Stimulated activated naive CD4-positive, alpha-beta T cell treated with Interleukin-2 at 50 U/mL for 16 hours (primary cell): ENCODE data around the gene CD177.
"Not testable (repeated sequence)": the region's sequence is repeated elsewhere in the genome, so short reads cannot be mapped to it uniquely, and the experiment has no call there.

Experiments used
- DNase-seq: peaks from one replicate; lab custom pipeline; 2025; lab: John Stamatoyannopoulos, UW

The CD177 gene

GRCh38 chr19:43353606-43354304 lies at the start of gene CD177:
Gene CD177 (plus strand): TSS chr19:43353686. CDS start chr19:43353715, 29 bp downstream.
- no peak for DNase-seq

DNA sequence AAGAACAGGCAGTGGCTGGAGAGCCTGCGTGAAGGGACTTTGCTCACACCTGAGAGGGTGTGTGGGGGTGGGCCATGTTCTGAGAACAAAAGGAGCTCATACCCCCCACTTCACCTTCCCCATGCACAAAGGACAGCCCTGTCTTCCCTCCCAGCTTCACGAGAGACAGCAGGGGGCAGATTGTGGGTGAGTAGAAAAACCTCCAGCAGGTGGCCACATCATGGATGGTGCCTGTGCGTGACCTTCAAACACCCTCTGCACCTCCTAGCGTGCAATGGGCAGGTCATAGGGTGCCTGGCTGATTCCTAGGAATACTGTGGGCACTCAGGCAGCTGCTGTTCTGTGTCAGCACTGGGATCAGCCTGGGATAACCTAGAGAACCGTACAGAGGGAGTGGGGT lies 47.8 kb upstream of the CD177 start:
- no peak for DNase-seq

DNA sequence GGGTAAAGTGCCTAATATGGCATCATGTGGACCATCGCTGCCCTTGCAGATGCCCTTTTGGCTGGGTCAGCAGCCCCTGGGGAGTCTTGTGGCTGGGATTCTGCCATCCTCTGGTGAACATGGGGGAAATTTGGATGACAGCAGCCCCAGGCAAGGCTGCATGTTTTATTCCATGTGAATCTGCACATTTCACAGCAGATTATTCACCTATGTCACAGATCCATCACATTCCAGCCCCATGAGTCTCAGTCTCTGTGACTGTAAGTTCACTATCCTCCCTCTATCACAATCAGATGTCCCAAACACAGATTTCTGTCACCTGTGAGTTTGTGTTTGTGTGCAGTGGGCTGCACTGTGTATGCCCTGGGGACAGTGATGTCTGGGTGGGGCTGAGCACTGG lies 47.4 kb upstream of the CD177 start:
- no peak for DNase-seq

GRCh38 chr19:43308244-43308815 lies 45.2 kb upstream of the CD177 start:
- no peak for DNase-seq

DNA sequence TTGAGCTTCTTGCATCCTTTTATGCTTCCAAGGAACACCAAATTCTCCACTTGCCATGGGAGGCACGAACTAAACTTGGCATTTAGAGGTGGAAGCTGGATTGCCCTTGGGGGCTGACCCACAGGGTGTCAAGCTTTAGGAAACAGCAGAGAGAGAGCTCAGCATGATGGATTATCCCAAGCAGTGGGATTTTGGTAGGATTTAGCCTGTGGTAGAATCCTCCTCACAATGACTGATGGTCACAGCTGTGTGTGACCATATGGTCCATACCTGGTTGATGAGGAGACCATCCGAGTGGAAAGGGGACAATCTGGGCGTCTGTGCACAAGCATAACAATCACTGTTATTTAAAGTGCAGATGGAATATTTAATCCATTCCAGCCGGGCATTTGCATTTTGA lies 44.0 kb upstream of the CD177 start:
- DNase-seq = no peak

DNA sequence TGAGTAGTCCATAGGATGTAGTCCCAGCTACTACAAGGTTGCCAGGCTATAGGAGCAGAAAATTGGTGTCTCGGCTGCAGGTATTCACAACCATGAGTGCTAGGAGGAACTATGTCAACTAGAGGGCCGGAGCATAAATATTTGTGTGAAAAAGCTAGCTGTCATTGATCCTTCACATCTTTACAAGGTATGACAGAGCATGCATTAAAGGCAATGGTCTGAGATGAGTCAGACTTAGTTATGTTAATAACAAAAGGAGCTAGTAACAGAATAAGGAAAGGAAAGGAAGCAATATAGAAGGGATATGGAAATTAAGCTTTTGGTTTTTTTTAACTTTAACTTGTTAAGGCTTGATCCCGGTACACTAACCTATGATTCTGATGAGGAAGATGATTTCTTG lies 43.3 kb upstream of the CD177 start:
- DNase-seq = no peak

- no peak for DNase-seq
Measured at GRCh38 chr19:43311256-43311655, 42.2 kb upstream of the CD177 start.

GRCh38 chr19:43311706-43312105 lies 41.8 kb upstream of the CD177 start:
- DNase-seq = no peak

GRCh38 chr19:43313711-43314495 lies 39.6 kb upstream of the CD177 start:
- DNase-seq = no peak

- DNase-seq = no peak
Measured at GRCh38 chr19:43315851-43316250, 37.6 kb upstream of the CD177 start.

GRCh38 chr19:43316591-43317319 lies 36.7 kb upstream of the CD177 start:
- DNase-seq = no peak

GRCh38 chr19:43318203-43318602 lies 35.3 kb upstream of the CD177 start:
- no peak for DNase-seq

DNA sequence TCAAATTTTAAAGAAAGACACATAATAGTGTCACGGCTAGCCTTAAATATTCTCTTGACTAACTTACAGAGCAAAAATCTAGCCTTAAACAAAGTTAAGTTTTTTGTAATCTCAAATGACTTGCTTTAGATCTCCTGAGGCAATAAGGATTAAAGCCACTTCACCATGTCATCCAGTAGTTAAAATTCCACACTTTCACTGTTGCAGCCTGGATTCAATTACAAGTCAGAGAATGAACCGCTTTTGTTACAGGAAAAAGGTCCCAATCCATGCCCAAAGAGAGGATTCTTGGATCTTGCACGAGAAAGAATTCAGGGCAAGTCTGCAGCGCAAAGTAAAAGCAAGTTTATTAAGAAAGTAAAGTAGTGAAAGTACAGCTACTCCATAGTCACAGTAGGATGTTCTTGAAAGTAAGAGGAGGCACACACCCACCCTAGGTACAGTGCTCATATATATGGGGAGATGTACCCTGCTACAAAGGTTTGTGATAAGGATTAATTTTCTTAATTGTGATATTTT lies 34.6 kb upstream of the CD177 start:
- no peak for DNase-seq

GRCh38 chr19:43320546-43320945 lies 32.9 kb upstream of the CD177 start:
- DNase-seq = no peak

DNA sequence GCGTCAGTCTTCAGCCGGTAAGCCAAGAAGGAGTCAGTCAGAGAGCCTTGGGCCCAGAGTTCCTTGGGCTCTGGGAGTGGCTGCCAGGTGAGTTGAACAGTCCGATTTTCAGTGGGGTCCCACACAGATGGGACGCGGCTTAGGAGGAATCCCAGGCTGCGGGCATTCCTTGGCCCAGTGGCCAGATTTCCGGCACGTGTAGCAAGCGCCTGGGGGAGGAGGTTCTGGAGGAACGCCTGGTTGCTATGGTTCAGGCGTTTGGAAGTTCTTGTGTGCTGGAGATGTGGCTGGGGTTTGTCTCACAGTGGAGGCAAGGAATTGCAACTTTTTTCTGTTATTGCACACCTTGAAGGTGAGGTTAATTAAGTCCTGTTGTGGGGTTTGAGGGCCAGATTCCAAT lies 26.7 kb upstream of the CD177 start:
- not testable (repeated sequence) for DNase-seq

DNA sequence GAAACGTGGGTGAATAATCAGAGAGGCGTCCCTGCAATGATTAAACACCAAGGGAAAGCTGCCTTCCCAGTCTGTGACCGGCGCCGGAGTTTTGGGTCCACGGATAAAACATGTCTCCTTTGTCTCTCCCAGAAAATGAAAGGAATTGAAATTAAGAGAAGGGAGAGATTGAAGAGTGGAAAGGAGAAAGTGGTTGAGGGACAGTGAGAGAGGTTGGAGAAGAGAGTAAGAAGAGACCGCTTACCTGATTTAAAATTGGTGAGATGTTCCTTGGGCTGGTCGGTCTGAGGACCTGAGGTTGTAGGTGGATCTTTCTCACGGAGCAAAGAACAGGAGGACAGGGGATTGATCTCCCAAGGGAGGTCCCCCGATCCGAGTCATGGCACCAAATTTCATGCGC lies 24.9 kb upstream of the CD177 start:
- DNase-seq = not testable (repeated sequence)

- DNase-seq = not testable (repeated sequence)
Measured at GRCh38 chr19:43329049-43329448, 24.4 kb upstream of the CD177 start.

DNA sequence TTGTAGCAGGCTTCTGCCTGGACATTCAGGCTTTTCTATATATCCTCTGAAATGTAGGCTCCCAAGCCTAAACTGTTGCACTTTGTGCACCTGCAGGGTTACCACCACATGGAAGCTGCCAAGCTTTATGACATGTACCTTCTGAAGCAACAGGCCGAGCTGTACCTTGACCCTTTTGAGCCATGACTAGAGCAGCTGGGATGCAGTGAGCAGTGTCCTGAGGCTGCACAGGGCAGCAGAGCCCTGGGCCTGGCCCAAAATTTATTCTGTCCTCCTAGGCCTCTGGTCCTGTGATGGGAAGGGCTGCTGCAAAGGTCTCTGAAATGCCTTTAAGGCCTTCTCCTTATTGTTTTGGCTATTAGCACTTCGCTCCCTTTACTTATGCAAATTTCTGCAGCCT lies 23.5 kb upstream of the CD177 start:
- DNase-seq = no peak

GRCh38 chr19:43330726-43331434 lies 22.6 kb upstream of the CD177 start:
- no peak for DNase-seq

DNA sequence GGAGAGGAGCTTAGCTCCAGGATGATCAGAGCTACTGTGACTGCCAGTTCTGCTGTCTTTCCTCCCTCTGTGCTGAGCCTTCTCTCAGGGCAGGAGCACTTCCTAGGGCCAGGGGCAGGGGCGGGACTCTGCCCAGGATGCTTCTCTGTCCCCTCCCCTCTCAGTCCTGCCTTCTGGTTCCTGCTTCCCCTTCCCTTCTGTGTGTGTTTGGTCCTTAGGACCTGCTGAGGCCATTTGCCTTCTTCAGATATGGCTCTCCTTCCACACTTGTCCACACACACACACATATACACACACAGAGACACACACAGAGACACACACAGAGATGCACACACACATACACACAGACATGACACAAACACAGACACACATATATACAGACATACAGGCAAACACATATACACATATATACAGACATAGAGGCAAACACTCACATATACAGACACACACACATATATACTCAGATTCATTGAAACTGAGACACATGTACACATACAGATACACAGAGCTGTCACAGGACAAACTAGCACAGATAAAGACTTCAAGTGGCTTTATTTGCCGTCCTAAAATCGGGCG lies 22.0 kb upstream of the CD177 start:
- no peak for DNase-seq
